Fibroblast of pulmonary artery (primary cell): Measurements from ENCODE around the gene PTDSS2.
A peak's percentile ranks its signal among the peaks of the same experiment; 100 is the strongest.
"Not testable (repeated sequence)": the region's sequence is repeated elsewhere in the genome, so short reads cannot be mapped to it uniquely, and the experiment has no call there.

Source experiments
- DNase-seq: peaks from one replicate; pipeline ENCODE4 v3.0.0-alpha.2; 2010; ENCODE audit warnings: low read depth
- H3K4me3 ChIP-seq: replicated peaks from 2 replicates; pipeline ENCODE4 v1.5.1; 2011; ENCODE audit warnings: low read depth, mild to moderate bottlenecking, control low read depth, low read length, moderate library complexity
- CTCF ChIP-seq: IDR thresholded peaks from 2 replicates; pipeline ENCODE4 v1.5.1; 2011; ENCODE audit warnings: mild to moderate bottlenecking, control low read depth, low read length, inconsistent platforms; ENCODE audit errors: missing control alignments

The PTDSS2 gene

GRCh38 chr11:507727-508515 lies 57.8 kb downstream of the PTDSS2 start:
- peak overlapping the region; percentile 61 for H3K4me3 ChIP-seq
- no peak for DNase-seq
- no peak for TF ChIP-seq CTCF

- TF ChIP-seq CTCF, result no peak
- no peak overlapping the region for H3K4me3 ChIP-seq
- no peak for DNase-seq
Observed at GRCh38 chr11:508956-509355, 58.9 kb downstream of the PTDSS2 start.

GRCh38 chr11:512761-513595 lies 62.9 kb downstream of the PTDSS2 start:
- DNase-seq, result no peak
- H3K4me3 ChIP-seq, result no peak overlapping the region
- TF ChIP-seq CTCF, result no peak

GRCh38 chr11:514606-515005 lies 64.5 kb downstream of the PTDSS2 start:
- no peak for DNase-seq
- no peak for TF ChIP-seq CTCF
- H3K4me3 ChIP-seq, result no peak overlapping the region

- DNase-seq, result no peak
- no peak for TF ChIP-seq CTCF
- H3K4me3 ChIP-seq, result no peak overlapping the region
Observed at GRCh38 chr11:515131-515530, 65.1 kb downstream of the PTDSS2 start.

- H3K4me3 ChIP-seq, result no peak overlapping the region
- TF ChIP-seq CTCF, result no peak
- no peak for DNase-seq
Observed at GRCh38 chr11:516400-516799, 66.3 kb downstream of the PTDSS2 start.

GRCh38 chr11:516918-517685 lies 67.0 kb downstream of the PTDSS2 start:
- H3K4me3 ChIP-seq, DNase-seq: not testable (repeated sequence)
